ENCODE measurements around the gene EPHB2.

The EPHB2 gene

DNA sequence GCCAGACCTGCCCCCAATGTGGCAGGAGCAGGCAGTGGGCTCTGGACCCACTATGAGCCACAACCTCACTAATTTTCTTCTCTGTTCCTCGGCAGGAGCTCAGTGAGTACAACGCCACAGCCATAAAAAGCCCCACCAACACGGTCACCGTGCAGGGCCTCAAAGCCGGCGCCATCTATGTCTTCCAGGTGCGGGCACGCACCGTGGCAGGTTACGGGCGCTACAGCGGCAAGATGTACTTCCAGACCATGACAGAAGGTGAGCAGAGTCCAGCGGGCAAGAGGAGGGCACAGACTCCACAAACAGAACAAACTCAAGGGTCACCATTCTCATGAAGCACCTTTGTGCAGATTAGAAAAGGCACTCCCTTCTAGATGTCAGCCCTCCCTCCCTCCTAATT lies 182.2 kb downstream of the EPHB2 start:
- H3K4me1 ChIP-seq (ENCODE audit: control insufficient read depth, insufficient read depth, low read length): no peaks in the 10 kb centered on the region
- no peaks in the 10 kb centered on the region for H3K9me3 ChIP-seq (ENCODE audit: control insufficient read depth, insufficient read depth, low read depth, low read length)
- TF ChIP-seq, protein P1, sequence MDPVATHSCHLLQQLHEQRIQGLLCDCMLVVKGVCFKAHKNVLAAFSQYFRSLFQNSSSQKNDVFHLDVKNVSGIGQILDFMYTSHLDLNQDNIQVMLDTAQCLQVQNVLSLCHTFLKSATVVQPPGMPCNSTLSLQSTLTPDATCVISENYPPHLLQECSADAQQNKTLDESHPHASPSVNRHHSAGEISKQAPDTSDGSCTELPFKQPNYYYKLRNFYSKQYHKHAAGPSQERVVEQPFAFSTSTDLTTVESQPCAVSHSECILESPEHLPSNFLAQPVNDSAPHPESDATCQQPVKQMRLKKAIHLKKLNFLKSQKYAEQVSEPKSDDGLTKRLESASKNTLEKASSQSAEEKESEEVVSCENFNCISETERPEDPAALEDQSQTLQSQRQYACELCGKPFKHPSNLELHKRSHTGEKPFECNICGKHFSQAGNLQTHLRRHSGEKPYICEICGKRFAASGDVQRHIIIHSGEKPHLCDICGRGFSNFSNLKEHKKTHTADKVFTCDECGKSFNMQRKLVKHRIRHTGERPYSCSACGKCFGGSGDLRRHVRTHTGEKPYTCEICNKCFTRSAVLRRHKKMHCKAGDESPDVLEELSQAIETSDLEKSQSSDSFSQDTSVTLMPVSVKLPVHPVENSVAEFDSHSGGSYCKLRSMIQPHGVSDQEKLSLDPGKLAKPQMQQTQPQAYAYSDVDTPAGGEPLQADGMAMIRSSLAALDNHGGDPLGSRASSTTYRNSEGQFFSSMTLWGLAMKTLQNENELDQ (tag by site-specific recombination; IDR thresholded peaks at IDR 0.05; ENCODE audit: low read depth): no peak
- no peak for TF ChIP-seq ZNF423 (tag by site-specific recombination; IDR thresholded peaks at IDR 0.05)
- no peak for TF ChIP-seq ZNF610 (tag by site-specific recombination; IDR thresholded peaks at IDR 0.05; ENCODE audit: borderline replicate concordance)
- TF ChIP-seq SALL2 (tag by site-specific recombination; IDR thresholded peaks at IDR 0.05; ENCODE audit: borderline replicate concordance): no peak
- no peak for TF ChIP-seq ZNF48 (tag by site-specific recombination; IDR thresholded peaks at IDR 0.05)
- TF ChIP-seq ZNF274 (IDR thresholded peaks at IDR 0.05; ENCODE audit: low read length): no peak
- TF ChIP-seq ZNF274 (tag by site-specific recombination; IDR thresholded peaks at IDR 0.05; ENCODE audit: borderline replicate concordance): no peak
- no peak for TF ChIP-seq ZNF623 (tag by site-specific recombination; IDR thresholded peaks at IDR 0.05)
- TF ChIP-seq GLIS1 (tag by site-specific recombination; IDR thresholded peaks at IDR 0.05): no peak
- TF ChIP-seq, protein P2, sequence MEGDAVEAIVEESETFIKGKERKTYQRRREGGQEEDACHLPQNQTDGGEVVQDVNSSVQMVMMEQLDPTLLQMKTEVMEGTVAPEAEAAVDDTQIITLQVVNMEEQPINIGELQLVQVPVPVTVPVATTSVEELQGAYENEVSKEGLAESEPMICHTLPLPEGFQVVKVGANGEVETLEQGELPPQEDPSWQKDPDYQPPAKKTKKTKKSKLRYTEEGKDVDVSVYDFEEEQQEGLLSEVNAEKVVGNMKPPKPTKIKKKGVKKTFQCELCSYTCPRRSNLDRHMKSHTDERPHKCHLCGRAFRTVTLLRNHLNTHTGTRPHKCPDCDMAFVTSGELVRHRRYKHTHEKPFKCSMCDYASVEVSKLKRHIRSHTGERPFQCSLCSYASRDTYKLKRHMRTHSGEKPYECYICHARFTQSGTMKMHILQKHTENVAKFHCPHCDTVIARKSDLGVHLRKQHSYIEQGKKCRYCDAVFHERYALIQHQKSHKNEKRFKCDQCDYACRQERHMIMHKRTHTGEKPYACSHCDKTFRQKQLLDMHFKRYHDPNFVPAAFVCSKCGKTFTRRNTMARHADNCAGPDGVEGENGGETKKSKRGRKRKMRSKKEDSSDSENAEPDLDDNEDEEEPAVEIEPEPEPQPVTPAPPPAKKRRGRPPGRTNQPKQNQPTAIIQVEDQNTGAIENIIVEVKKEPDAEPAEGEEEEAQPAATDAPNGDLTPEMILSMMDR (tag by site-specific recombination; IDR thresholded peaks at IDR 0.05): no peak
- no peak for TF ChIP-seq YY1 (tag by site-specific recombination; IDR thresholded peaks at IDR 0.05)
- no peak for TF ChIP-seq ZNF24 (tag by site-specific recombination; IDR thresholded peaks at IDR 0.05)
- no peak for TF ChIP-seq ZBTB7A (tag by site-specific recombination; IDR thresholded peaks at IDR 0.05; ENCODE audit: low read depth)
- no peak for TF ChIP-seq MEIS1 (CRISPR knock-in tag; IDR thresholded peaks at IDR 0.05; ENCODE audit: borderline replicate concordance)
- TF ChIP-seq OSR2 (tag by site-specific recombination; IDR thresholded peaks at IDR 0.05): no peak
- TF ChIP-seq ZNF658 (tag by site-specific recombination; IDR thresholded peaks at IDR 0.05): no peak
- no peak overlapping the region for H3K4me3 ChIP-seq (ENCODE audit: low read depth, low read length)
- peaks cover 0 to 26% of the 10 kb centered on the region in 2 experiments; a peak in 1 of 3 replicates for H3K36me3 ChIP-seq (ENCODE audit: control insufficient read depth in 2 of 2, insufficient read depth in 1 of 2, low read length in 2 of 2)
- no peak overlapping the region for H3K27ac ChIP-seq (ENCODE audit: extremely low read depth, low read depth, low read length)
- CTCF ChIA-PET: interaction anchor here (7.5 kb wide), 1 partner anchor 189 kb away, joined by 55 read pairs; no protein-coding TSS in a partner anchor
- POLR2A ChIA-PET: no interaction called here

DNA sequence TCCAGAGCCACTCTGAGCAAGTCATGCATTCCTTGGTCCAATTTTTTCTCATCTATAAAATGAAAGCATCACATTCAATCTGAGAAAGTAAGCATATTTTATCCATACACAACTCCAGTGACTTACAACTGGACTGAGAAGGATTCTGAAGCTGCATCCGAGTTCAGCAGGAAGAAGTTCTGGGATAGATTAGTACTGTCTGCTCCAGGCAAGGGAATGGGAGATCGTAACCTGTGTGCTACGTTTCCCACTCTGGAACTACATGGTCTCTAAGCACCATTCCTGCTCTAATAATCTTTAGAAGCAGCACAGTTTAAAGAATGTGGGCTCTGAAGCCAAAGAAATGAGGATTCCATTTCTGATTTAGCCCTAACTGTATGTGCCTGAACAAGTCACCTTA lies 182.7 kb downstream of the EPHB2 start:
- H3K4me3 ChIP-seq (ENCODE audit: low read depth, low read length): no peak overlapping the region
- CTCF ChIA-PET: interaction anchor here (0.6 to 7.5 kb wide), 2 partner anchors 189 to 382 kb away, joined by 4 to 55 read pairs; no protein-coding TSS in a partner anchor
- peaks cover 0 to 26% of the 10 kb centered on the region in 2 experiments; a peak in 1 of 3 replicates for H3K36me3 ChIP-seq (ENCODE audit: control insufficient read depth in 2 of 2, insufficient read depth in 1 of 2, low read length in 2 of 2)
- peak; percentile 31 for TF ChIP-seq SETDB1 (IDR thresholded peaks at IDR 0.05; ENCODE audit: insufficient read length, low read length)
- peak; percentile 37; the same call in 1 of the 2 replicates for TF ChIP-seq ZBTB17 (tag by site-specific recombination; IDR thresholded peaks at IDR 0.05)
- no peak for TF ChIP-seq ZNF48 (tag by site-specific recombination; IDR thresholded peaks at IDR 0.05)
- no peak for TF ChIP-seq ZNF600 (tag by site-specific recombination; IDR thresholded peaks at IDR 0.05)
- 0 out of 2 replicates have a peak, but pooled peaks have one; percentile 67 for TF ChIP-seq ZNF23 (tag by site-specific recombination; IDR thresholded peaks at IDR 0.05; ENCODE audit: borderline replicate concordance)
- H3K9me3 ChIP-seq (ENCODE audit: control insufficient read depth, insufficient read depth, low read depth, low read length): no peaks in the 10 kb centered on the region
- no peaks in the 10 kb centered on the region for H3K4me1 ChIP-seq (ENCODE audit: control insufficient read depth, insufficient read depth, low read length)
- POLR2A ChIA-PET: no interaction called here
- H3K27ac ChIP-seq (ENCODE audit: extremely low read depth, low read depth, low read length): no peak overlapping the region

Measured in HEK293 (cell line).